Endothelial cell of umbilical vein (primary cell): ENCODE measurements around the gene PAPPA2. TPM values are rescaled to one million over a fixed set of nuclear protein-coding genes. Genes with fewer than 3 reads are reported as not detected.

Source experiments
- BruUV-seq: library from RNA; stranded (reverse); fragments of 400-500 nt; replicated peaks from 2 replicates; lab custom pipeline; 2021; lab: Mats Ljungman, UMichigan
- CTCF ChIA-PET: fragments of 300-600, 350-600 bp; sonication (Branson Sonifier 250); formaldehyde crosslinking; loops from one replicate; lab custom pipeline; 2021; ENCODE audit warnings: antibody characterized with exemption, inconsistent platforms; lab: Charles Lee
- POLR2A ChIA-PET: fragments of 300-600, 350-600 bp; sonication (Branson Sonifier 250); formaldehyde crosslinking; loops from one replicate; lab custom pipeline; 2021; ENCODE audit warnings: antibody characterized with exemption, inconsistent platforms; lab: Charles Lee
- DNase-seq: peaks from one replicate; pipeline ENCODE4 v3.0.0-alpha.2; 2011; ENCODE audit warnings: low read depth, low spot score
- FAIRE-seq: peaks from 2 replicates; lab custom pipeline; 2011; peaks lifted over from hg19 to GRCh38; lab: Jason Lieb, UNC
- H2AFZ ChIP-seq: 2 replicates; pipeline ENCODE4 v1.6.0; 2012; ENCODE audit warnings: low read depth, low read length, control low read depth, inconsistent platforms
- H3K27ac ChIP-seq: 2 replicates; pipeline ENCODE4 v1.5.1; 2011; ENCODE audit warnings: low read depth, mild to moderate bottlenecking, control low read depth, low read length, moderate library complexity; ENCODE audit not compliant: insufficient read depth
- H3K27me3 ChIP-seq, 2 experiments: 2 replicates each; pipeline versions ENCODE4 v1.6.0 to v1.6.1; 2011; ENCODE audit warnings: low read length in 2 of 2, mixed read lengths in 1 of 2; ENCODE audit not compliant: control insufficient read depth in 2 of 2, insufficient read depth in 2 of 2
- H3K36me3 ChIP-seq, 2 experiments: 2 replicates in 1 of 2; 3 replicates in 1 of 2; pipeline ENCODE4 v1.5.1; 2011; ENCODE audit warnings: low read length in 2 of 2, mild to moderate bottlenecking in 1 of 2, moderate library complexity in 1 of 2; ENCODE audit not compliant: control insufficient read depth in 2 of 2, insufficient read depth in 2 of 2; ENCODE audit errors: extremely low read depth in 1 of 2
- H3K4me1 ChIP-seq: 3 replicates; pipeline ENCODE4 v1.5.1; 2011; ENCODE audit warnings: mild to moderate bottlenecking, low read length; ENCODE audit not compliant: control insufficient read depth, insufficient read depth; ENCODE audit errors: extremely low read depth
- H3K4me2 ChIP-seq: 2 replicates; pipeline ENCODE4 v1.6.1; 2011; ENCODE audit warnings: low read length, control low read depth, mixed read lengths; ENCODE audit not compliant: insufficient read depth
- H3K4me3 ChIP-seq, 3 experiments: fragments of 200-600 bp in 1 of 3; sonication (generic), shearing (Covaris generic) in 1 of 3; replicated peaks in 1 of 3; 2 replicates each; pipeline ENCODE4 v1.5.1; 2011 to 2016; ENCODE audit warnings: control low read depth in 3 of 3, low read length in 3 of 3, mild to moderate bottlenecking in 2 of 3, inconsistent platforms in 1 of 3, low read depth in 1 of 3, moderate library complexity in 1 of 3; ENCODE audit not compliant: insufficient read depth in 1 of 3
- H3K79me2 ChIP-seq: 2 replicates; pipeline ENCODE4 v1.6.0; 2012; ENCODE audit warnings: low read length, inconsistent platforms; ENCODE audit not compliant: control insufficient read depth, insufficient read depth
- H3K9ac ChIP-seq: replicated peaks from 2 replicates; pipeline ENCODE3; 2011; ENCODE audit warnings: low read length, control low read depth; ENCODE audit not compliant: insufficient read depth; ENCODE audit errors: extremely low read depth
- H3K9me1 ChIP-seq: replicated peaks from 3 replicates; pipeline ENCODE4 v1.6.0; 2011; ENCODE audit warnings: mild to moderate bottlenecking, low read length; ENCODE audit not compliant: control insufficient read depth, insufficient read depth; ENCODE audit errors: extremely low read depth
- H3K9me3 ChIP-seq: replicated peaks from 2 replicates; pipeline ENCODE4 v1.5.1; 2012; ENCODE audit warnings: low read length, inconsistent platforms; ENCODE audit not compliant: control insufficient read depth, insufficient read depth
- H4K20me1 ChIP-seq: replicated peaks from 2 replicates; pipeline ENCODE3; 2011; ENCODE audit warnings: mild to moderate bottlenecking, low read length; ENCODE audit not compliant: control insufficient read depth, insufficient read depth; ENCODE audit errors: extremely low read depth
- CTCF ChIP-seq, 2 donors: IDR thresholded peaks; 1 replicate in 1 of 2; 2 replicates in 1 of 2; pipeline ENCODE4 v1.5.1; 2011; ENCODE audit warnings: low read length in 2 of 2, mild to moderate bottlenecking in 2 of 2, moderate library complexity in 2 of 2, control low read depth in 1 of 2, inconsistent platforms in 1 of 2, low read depth in 1 of 2; ENCODE audit not compliant: insufficient read depth in 1 of 2; ENCODE audit errors: extremely low read depth in 1 of 2
- EZH2 ChIP-seq: IDR thresholded peaks from 2 replicates; pipeline ENCODE4 v1.6.1; 2012; ENCODE audit warnings: borderline replicate concordance, low read depth, mild to moderate bottlenecking, moderate library complexity, low read length, inconsistent platforms; ENCODE audit not compliant: severe bottlenecking
- FOS ChIP-seq: IDR thresholded peaks from 2 replicates; pipeline ENCODE4 v1.6.1; 2011; ENCODE audit warnings: mild to moderate bottlenecking, low read length, moderate library complexity, borderline replicate concordance; ENCODE audit not compliant: insufficient read depth
- GATA2 ChIP-seq: IDR thresholded peaks from 2 replicates; pipeline ENCODE4 v1.7.0; 2011; ENCODE audit warnings: low read depth, mild to moderate bottlenecking, moderate library complexity, mixed read lengths, low read length; ENCODE audit not compliant: insufficient read length, insufficient read depth
- JUN ChIP-seq: IDR thresholded peaks from 2 replicates; pipeline ENCODE4 v1.6.1; 2011; ENCODE audit warnings: borderline replicate concordance, low read depth; ENCODE audit not compliant: insufficient read length, insufficient read depth
- MYC ChIP-seq: IDR thresholded peaks from one replicate; pipeline ENCODE4 v1.6.1; 2011; ENCODE audit warnings: mild to moderate bottlenecking, low read depth, low read length
- POLR2A ChIP-seq: IDR thresholded peaks from 2 replicates; pipeline ENCODE4 v1.6.1; 2012; ENCODE audit warnings: low read depth, mild to moderate bottlenecking, control low read depth, low read length
- POLR2AphosphoS5 ChIP-seq: IDR thresholded peaks from 2 replicates; pipeline ENCODE4 v1.6.1; 2012; ENCODE audit warnings: low read depth, mild to moderate bottlenecking, control low read depth, low read length, moderate library complexity; ENCODE audit not compliant: insufficient read depth
- dilution Hi-C: fragments of 300-500 bp; cut with MboI; formaldehyde crosslinking; loops from one replicate; pipeline ENCODE4 v1.15.0; 2019; ENCODE audit warnings: low sequenced_read_pairs; ENCODE audit not compliant: extremely low pct_ligation_motif_present
- intact Hi-C: fragments of 100-400 bp; cut with micrococcal nuclease; formaldehyde crosslinking; loops from one replicate; pipeline ENCODE4 v1.10.0; 2022
- polyA plus RNA-seq, 4 experiments: library from polyadenylated mRNA; depleted of rRNA in 3 of 4; stranded (reverse) in 3 of 4; unstranded in 1 of 4; fragments of >200 nt; gene quantifications; 2 replicates each; pipeline versions ENCODE4 v1.2.1 to v1.2.3, GENCODE V29; 2011 to 2012; ENCODE audit warnings: missing spikeins in 1 of 4
- total RNA-seq: library from RNA; stranded (reverse); gene quantifications from 2 replicates; pipeline ENCODE4 v1.2.3, GENCODE V29; 2021

Gene PAPPA2
- total and polyA plus RNA-seq, 2 donors (not counting 3 experiments of a cell fraction or from before 2014, with no cell fraction given): not detected

- dilution Hi-C loops (no loop called here), intact Hi-C loops (no loop called here)
- FAIRE-seq (no peak), DNase-seq (no peak)
- BruUV-seq: no TSS peak
- ChIA-PET POLR2A (no interaction called here), CTCF (no interaction called here)
- no peaks in the 10 kb centered on the region for H3K4me1 ChIP-seq
- H4K20me1 ChIP-seq: no peaks in the 10 kb centered on the region
- H3K27ac ChIP-seq: no peak overlapping the region
- no peak overlapping the region for H2AFZ ChIP-seq
- H3K9me3 ChIP-seq: peaks cover 2% of the 10 kb centered on the region
- H3K4me2 ChIP-seq: no peak overlapping the region
- H3K36me3 ChIP-seq: no peaks in the 10 kb centered on the region
- no peak overlapping the region for H3K4me3 ChIP-seq
- H3K9ac ChIP-seq: no peak overlapping the region
- no peak for TF ChIP-seq JUN
- no peak for TF ChIP-seq POLR2A
- no peak for TF ChIP-seq POLR2AphosphoS5
- TF ChIP-seq CTCF (IDR thresholded peaks at IDR 0.05; ENCODE audit: extremely low read depth in 1 of 2, insufficient read depth in 1 of 2, low read depth in 1 of 2, low read length in 2 of 2): no peak
- TF ChIP-seq EZH2: no peak
- no peak for TF ChIP-seq MYC
- no peak for TF ChIP-seq FOS
- TF ChIP-seq GATA2: no peak
- no peaks in the 10 kb centered on the region for H3K9me1 ChIP-seq
- no peaks in the 10 kb centered on the region for H3K27me3 ChIP-seq
- H3K79me2 ChIP-seq: no peaks in the 10 kb centered on the region
Observed at GRCh38 chr1:176811511-176812288, 348.7 kb downstream of the PAPPA2 start.
